Measurements from ENCODE around the gene CHSY1.

DNA sequence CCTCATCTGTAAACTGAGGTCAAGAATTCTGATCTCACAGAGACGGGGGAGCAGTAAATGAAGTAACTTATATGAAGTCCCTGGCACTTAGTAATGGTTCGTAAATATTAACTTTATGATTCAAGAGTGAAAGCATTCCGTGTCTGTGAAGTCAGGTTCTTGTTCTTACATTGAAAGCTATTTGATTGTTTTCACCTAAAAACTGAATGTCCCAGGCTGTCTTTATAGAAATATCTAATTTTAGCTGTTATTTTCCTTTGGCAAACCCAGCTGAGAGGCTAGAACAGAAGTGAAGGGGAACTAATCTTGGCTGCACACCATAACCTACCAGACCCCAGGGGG, 84.5 kb downstream of the CHSY1 start:
- TF ChIP-seq, protein P1, sequence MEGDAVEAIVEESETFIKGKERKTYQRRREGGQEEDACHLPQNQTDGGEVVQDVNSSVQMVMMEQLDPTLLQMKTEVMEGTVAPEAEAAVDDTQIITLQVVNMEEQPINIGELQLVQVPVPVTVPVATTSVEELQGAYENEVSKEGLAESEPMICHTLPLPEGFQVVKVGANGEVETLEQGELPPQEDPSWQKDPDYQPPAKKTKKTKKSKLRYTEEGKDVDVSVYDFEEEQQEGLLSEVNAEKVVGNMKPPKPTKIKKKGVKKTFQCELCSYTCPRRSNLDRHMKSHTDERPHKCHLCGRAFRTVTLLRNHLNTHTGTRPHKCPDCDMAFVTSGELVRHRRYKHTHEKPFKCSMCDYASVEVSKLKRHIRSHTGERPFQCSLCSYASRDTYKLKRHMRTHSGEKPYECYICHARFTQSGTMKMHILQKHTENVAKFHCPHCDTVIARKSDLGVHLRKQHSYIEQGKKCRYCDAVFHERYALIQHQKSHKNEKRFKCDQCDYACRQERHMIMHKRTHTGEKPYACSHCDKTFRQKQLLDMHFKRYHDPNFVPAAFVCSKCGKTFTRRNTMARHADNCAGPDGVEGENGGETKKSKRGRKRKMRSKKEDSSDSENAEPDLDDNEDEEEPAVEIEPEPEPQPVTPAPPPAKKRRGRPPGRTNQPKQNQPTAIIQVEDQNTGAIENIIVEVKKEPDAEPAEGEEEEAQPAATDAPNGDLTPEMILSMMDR (IDR thresholded peaks at IDR 0.05), result no peak
- TF ChIP-seq EZH2 (IDR thresholded peaks at IDR 0.05), result no peak

Measured in neural progenitor cell (in vitro differentiated cells).